Hematopoietic multipotent progenitor cell (in vitro differentiated cells): Measurements from ENCODE around the gene SLC6A3. TPM values are rescaled to one million over a fixed set of nuclear protein-coding genes. Genes with fewer than 3 reads are reported as not detected.

Experiments used
- DNase-seq, 3 donors: peaks; one replicate each; pipeline ENCODE4 v3.0.0-alpha.2; 2011 to 2015; ENCODE audit warnings: low read depth in 2 of 3, low spot score in 2 of 3
- total RNA-seq: library from RNA; depleted of rRNA; stranded (reverse); fragments of >200 nt; gene quantifications from one replicate; pipeline ENCODE4 v1.2.3, GENCODE V29; 2012

SLC6A3 gene
- total RNA-seq, 1 donor, result not detected

DNA sequence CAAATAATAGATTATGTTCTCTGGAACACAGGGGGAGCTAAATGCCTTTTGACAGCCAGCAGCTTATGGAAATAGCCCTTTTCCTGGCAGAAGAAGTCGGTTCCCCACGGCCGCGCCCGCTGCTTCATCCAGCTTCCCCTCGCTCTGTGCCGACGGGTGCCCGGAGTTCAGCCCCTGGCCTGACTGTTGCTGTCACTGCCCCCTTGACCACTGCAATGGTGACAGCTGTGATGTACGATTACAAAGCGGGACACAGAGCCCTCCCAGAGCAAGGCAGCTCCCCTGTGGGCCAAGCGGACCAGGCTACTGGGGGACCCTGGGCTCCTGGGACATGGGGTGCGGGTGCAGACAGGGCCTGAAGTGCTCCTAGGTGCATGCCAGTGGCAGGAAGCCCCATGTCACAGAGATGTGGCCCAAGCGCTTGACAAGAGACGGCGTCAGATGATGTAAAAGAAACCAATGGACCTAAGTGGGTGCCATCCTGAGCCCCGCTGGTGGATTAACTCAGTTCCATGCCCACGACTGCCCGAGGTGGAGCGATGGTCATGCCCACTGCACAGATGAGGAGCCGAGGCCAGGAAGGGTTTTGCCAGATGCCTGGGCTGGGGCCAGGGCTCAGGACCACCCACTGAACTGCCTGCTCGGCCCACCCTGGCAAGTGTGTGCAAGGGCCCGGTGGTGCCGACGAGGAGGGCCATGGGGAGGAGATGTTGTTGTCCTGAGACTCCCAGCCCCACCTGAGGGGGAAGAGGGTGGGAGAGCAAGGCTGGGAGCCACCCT lies 87.1 kb downstream of the SLC6A3 start:
- DNase-seq, result no peak

DNA sequence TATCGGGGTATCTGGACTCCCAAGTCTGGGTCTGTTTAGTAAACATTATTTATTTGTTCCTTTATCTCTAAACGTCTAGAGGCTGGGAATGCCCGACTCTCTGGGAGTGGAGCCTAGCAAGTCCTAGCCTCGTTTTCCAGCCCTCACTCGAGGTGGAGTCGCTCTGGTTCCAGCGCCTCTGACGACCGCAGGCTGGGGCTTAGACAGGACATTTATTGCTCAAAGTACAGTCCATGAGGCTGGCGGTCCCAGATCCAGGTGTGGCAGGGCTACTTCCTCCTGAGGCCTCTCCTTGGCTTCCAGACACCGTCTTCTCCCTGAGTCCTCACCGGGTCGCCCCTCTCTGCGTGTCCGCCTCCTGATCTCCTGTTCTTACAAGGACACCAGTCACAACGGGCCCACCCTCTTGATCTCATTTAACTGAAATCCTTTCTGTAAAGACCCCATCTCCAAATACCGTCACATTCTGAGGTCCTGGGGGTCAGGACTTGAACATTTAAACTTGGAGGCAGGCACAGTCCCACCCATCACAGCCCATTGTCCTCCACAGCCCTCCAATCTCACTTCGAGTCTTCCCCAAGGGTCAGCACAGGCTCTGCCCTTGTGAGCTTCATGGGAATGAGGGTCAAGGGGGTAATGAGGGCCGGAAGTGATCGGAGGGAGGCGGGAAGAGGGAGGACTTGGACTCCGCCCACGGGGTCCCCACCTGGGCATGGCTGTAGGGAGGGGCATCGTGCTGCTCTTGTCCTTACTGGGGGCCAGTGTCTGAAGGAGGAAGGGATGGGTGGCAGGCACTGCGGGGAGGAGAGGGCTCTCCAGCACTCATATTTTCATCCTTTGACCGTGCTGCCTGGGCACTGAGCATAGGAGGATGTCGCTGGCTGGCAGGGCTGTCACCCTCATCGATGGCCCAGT lies 88.1 kb downstream of the SLC6A3 start:
- no peak for DNase-seq

GRCh38 chr5:1354576-1354975 lies 90.7 kb downstream of the SLC6A3 start:
- no peak for DNase-seq

- DNase-seq, result no peak
Measured at GRCh38 chr5:1352231-1353219, 92.7 kb downstream of the SLC6A3 start.

DNA sequence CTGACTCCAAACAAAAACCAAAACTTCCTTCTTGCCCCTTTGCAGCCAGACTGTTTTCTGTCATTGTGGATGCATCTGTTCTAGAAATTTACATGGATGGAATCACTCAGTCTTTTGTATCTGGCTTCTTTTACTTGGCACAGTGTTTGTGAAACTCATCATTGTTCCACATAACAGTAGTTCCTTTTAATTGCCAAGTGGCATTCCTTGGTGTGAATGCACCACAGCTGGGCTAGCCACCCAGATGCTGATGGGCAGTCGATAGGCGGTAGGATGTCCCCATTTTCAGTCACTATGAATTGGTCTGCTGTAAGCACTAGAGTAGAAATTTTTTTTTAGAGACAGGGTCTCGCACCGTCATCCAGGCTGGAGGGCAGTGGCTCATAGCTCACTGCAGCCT lies 94.1 kb downstream of the SLC6A3 start:
- DNase-seq, result no peak

DNA sequence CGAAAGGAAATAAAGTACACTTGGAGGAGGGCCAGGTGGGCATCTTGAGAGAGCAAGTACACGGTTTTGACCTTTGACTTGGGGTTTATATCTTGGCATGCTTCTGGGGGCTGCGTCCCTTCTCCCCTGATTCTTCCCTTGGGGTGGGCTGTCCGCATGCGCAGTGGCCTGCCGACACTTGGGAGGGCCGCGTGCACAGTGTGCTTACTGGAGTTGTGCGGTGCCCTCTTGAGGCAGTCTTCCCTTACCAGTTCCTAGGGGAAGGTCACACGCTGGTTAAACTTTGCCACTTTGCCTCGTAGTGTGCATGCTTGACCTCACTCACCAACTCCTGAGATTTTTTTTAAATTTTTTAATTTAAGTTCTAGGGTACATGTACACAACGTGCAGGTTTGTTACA lies 96.0 kb downstream of the SLC6A3 start:
- no peak for DNase-seq

- DNase-seq, result no peak
Measured at GRCh38 chr5:1348986-1349245, 96.3 kb downstream of the SLC6A3 start.

DNA sequence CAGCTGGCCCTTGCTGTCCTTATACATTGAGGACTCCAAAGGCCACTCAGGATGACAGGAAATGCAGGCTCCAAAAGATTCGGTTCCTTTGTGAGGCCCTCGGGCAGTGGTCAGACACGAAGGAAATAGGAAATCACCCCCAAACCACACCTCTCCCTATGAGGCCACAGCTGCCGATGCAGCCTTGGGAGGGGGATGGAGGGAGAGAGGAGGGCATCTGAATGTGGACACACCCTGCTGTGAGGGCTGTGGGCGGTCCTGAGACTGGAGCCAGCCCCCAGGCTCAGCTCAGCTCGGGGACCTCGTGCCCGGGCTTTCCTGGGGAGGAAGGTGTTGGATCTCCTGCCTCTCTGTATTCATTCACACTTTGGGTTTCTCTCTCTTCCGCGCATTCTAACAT lies 97.7 kb downstream of the SLC6A3 start:
- DNase-seq, result no peak

GRCh38 chr5:1346627-1347440 lies 98.4 kb downstream of the SLC6A3 start:
- no peak for DNase-seq

GRCh38 chr5:1345876-1346626 lies 99.2 kb downstream of the SLC6A3 start:
- DNase-seq, result no peak

- DNase-seq, result peak; percentile 83 to 90 (median 89)
Measured at GRCh38 chr5:1344975-1345838, 100.0 kb downstream of the SLC6A3 start, which contains the start of gene CLPTM1L. Gene CLPTM1L (minus strand): TSS chr5:1345099. CDS start chr5:1344841, 258 bp downstream.

GRCh38 chr5:1343931-1344901 lies 101.0 kb downstream of the SLC6A3 start:
- DNase-seq, result peak in 1 of 3 donors; percentile 5

DNA sequence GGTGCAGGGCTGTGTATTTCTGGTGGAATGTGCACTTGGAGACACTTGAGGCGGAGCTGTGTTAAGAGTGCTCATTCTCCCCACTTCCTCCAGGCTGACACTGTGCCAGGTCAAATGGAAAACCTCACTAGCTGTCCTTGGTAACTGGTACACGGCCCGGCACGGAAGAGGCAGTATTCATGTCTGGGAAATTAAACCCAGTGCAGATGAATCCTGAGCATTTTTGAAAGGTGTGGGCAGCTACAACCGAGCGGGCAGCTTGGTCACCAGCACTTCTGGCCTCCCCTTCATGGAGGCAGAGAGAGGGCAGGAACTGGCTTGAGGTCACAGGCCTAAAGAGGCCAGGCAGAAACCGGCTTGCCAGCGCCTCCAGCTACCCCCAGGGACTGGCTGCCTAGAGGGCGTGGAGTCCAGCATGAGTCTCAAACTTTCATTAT lies 101.9 kb downstream of the SLC6A3 start:
- DNase-seq, result no peak
